Hepatic stellate cell (primary cell): ENCODE results near the gene CYP27B1.

Experiments used
- DNase-seq: peaks from one replicate; pipeline ENCODE4 v3.0.0; 2011; ENCODE audit warnings: low spot score

Gene CYP27B1

DNA sequence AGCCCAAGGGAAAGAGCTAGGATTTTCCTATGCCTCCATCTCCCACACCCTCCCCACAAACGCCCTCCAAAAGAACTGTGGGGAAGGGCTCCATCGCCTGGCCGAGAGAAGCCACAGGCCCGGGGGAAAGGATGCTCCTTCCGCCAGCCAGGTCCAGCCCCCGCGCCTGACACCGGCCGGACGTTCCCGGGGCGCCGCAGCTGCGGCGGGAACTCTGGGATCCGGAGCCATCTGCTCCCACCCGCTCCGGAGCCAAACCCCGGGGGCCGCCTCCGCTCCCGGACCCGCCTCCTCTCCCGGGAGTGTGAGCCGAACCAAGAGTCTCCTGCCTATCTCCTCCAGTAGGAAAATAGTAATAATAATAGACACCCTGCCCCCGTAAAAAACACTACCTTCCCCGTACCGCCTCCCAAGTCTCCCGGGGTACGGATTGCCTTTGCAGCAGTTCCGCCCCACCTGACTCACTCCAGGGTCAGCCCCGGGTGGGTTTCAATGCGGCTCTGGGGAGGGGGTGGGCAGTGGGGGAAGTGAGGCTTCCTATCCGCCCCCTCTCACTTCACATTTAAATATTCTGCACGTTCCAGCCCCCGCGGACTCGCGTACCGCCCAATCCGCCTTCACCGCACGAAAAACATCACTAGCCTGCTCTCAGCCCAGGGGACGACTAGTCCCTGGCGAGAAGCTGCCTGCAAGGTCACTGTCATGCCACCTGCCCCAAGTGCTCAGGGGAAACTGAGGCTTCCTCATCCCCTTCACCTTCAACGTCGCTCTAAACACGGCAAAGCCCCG is 30.7 kb downstream of the CYP27B1 start:
- DNase-seq: peak; percentile 74

DNA sequence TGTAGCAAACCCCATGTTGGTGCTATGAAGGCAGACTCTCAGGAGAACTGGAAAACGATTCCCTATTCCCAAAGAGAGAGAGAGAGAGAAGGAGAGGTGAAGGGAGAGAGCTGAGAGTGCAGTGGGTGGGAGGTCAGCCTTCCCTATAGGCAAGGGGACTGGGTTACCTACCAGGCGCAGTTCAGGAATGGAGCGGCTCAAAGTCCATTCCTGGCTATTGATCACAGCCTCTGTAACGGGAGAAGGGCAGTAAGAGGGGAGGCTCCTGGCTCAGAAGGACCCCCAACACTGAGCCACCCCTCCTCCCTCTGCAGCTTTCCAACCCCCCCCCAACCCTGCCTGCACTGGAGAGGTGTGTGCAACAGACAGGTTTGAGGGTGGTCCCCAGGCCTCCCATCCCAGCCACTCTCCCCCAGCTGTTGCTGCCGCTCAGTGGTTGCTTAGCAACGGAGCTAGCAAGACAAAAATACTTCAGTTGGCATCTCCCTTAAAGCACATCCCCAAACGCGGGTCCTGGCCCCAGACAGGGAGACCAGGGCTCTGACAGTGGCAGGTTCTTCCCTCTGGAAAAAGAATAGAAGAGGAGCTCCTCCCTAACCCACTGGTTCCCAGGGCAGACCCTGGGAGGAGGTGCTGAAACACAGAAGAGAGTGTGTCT is 31.6 kb downstream of the CYP27B1 start:
- DNase-seq: peak; percentile 53

DNA sequence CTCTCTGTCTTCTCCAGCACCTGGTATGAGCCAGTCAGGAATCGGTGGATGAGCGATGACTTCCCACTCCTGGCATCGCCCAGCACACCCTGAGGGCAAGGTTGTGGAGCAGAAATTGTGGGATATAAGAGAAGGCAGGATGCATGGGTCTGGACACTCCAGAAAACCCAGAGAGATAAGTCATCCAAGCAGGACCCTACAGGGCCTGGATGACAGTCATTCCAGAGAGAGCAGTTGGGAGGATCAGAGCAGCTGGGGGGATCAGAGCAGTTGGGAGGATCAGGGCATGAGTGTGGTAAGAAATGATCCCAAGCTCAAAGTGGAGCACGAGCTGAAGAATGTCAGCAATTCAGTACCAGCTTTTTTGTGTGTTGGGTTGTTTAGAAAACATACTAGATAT is 32.3 kb downstream of the CYP27B1 start:
- peak; percentile 55 for DNase-seq

DNA sequence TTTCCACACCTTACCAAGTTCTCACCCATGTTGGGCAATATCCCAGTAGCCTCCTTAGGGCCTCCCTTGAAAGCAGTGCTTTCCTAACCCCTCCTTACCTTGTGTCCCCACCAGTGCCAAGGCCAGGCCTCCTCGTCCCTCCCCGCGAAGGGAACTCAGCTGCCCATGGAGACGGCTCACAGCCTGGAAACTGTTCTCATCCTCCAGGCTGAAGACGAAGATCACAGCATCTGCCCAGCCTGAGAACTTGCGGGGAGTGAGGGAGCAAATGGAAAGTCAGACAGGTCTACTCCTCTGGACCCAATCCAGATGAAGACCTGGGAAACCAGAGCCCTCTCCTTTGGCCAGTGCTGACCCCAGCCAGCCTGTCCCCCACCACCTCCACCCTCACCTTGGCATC is 33.0 kb downstream of the CYP27B1 start:
- no peak for DNase-seq

DNA sequence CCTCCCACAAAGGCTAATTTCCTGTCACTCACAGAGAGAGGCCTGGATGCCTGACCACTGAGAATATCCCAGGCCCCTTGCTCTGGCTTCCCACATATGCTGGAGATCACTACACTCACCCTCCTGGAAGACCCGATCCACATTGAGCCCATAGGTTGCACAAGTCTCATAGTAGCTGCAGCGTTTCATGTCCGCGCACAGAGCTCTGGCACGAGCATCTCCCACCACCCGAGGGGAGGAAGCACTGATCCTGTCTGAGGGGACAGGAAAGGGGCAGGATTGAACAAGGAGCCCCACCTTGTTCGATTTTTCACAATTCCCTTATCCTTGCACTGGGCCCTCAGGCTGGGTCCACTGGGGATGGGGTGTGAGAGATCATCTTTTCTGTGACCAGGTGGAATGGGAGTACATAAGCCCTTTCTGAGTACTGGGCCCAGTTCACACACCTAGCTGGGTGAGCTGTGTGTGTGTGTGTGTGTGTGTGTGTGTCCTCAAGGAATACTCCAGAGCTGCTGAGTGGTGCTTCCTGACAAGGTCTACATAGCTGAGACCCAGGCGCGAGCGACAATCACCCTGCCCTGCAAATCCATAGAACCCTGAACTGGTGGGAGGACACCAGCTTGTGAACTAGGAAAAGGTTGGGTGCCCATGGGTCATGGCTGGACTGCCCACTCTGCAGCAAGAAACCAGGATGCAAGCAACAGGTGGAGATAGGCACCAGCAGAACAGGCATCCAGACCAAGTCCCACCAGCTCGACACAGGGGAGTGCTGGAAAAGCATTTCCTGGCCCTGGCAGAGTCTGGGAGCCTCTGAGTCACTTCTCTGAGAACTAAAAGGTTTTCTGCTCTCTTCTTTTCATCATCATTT is 33.9 kb downstream of the CYP27B1 start:
- no peak for DNase-seq

DNA sequence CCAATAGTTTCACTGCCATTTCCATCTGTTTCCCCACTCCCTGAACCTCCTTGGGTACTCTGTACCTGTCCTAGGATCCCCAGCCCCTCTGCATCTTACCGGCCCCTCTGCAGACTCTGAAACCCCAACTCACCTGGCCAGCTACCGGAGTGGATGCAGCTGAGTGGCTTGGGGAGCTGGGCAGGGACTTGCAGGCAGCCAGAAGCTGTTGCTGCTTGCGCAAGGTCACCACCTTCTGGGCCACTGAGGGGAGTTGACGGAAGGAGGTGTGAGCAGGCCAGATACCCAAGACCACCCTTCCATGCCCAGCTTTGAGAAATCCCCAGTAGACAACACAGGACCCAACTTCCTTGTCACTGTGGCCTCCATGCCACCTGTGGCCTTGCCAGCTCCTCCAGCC is 34.6 kb downstream of the CYP27B1 start:
- no peak for DNase-seq

DNA sequence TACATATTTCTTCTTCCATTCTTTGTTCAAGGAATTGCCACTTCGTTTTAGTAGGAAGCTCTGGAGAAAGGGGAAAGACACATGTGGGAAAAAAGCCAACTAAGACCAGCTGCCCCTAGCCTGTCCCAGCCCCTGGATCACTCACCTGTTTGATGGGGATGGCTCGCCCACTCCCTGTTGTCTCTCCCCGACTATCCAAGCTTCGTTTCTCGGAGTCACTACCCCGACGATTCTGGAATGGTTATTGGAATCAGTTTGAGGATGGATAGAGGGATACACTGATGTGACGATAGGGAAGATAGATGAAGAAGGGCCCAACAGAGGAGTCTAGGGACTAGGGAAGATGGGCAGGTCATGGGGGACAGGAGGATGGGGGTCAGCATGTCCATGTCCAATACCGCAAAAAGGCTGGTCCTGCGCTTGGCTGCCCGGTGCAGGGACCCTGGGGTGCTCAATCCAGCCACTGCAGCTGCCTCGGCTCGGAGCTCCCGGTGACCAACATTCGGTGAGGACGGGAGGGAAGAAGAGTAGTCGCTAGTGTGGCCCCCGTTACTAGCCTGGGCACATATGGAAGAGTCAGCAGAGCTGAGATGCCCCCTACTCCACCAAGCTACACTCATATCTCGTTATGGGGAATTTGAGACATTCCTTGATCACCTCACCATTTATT is 35.3 kb downstream of the CYP27B1 start:
- no peak for DNase-seq

DNA sequence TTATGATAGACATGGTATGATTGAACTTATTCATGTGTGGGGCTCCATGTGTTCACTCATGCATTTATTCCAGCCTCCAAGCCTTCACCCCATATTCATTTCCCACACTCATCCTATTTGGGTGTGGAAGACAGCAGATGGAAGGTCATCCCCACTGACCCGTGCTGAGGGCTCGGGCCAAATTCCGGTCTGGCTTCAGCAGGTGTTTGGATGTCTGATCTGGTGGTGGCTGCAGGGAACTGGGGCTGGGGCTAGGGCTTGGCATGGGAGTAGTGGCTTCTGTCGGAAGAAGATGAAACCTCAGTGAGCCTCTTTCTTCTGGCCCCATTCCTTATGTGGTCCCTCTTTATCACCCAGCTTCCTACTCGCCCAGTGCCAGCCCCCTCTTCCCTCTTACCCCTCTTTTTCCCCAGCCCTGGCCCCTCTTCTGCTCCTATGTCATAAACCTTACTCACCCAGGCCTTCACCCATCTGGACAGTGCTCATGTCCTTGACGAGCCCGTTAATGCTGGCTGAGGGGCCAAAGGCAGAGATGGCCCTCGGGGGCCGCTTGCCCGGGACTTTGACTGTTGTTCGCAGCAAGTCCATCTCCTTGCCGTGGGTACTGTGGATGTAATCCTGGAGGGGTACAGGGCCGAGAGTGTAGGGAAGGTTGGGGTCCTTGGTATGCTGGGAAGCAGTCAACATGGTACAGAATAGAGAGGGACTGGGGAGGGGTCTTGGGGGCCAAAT is 36.4 kb downstream of the CYP27B1 start:
- no peak for DNase-seq

DNA sequence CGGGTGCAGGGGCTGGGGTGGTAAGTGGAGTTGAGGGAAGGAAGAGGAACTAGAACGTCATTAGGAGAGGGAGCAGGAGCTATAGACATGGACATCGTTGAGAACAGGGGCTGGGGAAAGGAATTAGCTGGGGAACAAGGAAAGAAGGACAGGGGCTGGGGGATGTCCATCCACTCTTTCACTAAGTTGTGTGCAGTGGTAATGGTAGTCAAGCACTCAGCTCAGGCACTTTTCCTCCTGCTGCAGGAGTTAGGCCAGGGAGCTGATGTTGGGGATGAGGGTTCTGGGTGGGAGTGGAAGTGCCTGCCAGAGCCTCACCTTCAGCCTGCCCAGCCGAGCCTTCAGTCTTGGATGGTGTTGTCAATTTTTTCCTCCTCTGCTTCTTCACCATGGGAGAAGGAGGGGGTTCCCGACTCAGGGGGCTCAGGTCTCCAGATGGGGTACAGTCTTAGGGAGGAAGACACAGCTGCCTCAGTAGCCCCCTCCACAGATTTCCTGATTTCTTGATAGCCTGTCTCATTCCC is 37.5 kb downstream of the CYP27B1 start:
- no peak for DNase-seq

DNA sequence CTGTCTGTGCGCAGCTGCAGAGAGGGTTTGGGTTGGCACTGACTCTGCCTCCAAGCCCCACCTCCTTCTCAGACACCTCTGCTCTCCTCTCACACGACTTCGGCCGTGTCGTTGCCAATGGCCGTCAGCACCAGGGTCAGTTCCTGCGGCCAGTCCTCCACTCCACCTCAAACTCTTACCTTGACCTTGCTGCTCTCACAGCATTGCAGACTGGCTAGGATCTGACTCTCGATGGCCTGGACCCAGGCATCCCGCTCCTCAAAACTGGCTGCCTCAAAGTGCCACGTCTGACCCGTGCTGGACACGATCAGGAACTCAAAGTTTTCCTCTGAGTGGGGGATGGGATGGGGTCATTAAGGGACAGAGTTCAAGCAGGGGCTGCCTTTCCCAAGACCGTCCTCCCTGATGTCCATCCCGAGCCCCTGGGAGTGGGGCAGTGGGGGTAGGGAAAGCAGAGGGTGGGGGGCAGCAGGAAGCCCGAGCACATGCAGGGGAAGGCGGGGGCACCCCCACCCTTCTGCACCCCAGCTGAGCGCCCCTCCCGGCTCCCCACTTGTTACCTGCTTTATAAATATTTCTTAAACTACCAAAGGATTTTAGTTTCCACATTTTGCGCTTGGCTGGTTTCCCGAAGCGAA is 39.0 kb downstream of the CYP27B1 start:
- DNase-seq: no peak

DNA sequence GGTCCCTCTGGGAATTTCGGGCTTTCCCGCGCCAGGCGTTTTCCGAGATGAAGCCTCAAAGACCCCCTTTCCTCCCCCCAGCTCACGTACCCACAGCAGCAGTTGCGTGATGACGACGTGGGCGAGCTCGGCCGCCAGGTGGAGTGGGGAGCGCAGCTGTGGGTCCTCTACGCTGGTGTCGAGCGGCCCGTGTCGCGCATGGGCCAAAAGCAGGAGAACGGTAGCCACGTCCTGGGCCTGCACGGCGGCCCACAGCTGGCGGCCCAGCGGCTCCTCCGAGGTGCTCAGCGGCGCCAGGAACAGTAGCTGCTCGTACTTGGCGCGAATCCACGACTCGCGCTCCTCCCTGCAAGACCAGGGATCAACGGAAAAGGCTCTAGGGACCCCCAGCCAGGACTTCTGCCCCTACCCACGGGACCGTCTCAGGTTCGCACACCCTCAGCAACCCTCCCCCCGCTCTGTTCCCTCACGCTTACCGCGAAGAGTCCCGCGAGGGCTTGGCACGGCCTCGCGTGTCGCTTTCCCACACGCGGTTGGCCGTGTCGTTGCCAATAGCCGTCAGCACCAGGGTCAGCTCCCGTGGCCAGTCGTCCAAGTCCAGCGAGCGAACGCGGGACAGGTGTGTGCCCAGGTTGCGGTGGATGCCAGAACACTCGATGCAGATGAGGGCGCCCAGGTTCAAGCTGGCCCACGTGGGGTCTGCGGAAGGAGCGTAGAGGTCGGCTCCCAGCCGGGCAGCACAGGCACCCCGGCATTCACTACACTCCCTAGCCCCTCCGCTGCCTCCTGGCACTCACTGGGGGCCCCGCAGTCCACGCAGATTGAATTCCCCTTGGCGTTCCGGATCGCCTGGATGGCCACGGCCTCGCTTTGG is 39.8 kb downstream of the CYP27B1 start:
- DNase-seq: no peak

DNA sequence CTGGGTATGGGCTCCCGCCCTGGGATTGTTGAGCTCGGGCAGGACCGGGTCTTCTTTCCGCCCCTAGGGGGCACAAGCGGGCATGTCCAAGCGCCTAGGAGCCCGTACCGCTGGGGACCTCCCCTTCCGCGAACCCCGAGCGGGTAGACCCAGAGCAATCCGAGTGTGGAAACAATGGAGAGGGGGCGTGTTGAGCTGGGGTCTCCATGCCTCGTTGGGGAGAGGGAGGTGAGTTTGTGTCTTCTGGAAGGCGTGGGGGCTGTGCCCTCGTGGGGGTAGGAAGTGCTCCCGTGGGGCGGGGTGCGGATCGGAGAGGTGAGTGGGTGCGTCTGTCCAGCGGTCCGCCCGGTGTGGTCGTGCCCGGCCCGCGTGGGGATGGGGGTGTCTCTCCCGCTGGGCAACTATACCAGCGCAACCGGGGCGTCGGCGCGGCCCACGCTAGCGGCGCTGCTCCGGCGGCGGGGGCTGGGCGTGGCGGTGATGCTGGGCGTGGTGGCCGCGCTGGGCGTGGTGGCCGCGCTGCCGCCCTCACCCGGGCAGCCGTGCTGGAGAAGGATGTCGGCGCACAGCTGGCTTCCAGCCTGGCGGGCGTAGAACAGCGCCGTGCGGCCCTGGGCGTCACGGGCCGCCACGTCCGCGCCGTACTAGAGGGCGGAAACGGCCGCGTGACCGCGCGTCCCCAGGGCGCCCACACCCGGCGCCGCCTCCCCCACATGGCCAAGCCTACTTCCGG is 40.6 kb downstream of the CYP27B1 start:
- DNase-seq: peak; percentile 97

DNA sequence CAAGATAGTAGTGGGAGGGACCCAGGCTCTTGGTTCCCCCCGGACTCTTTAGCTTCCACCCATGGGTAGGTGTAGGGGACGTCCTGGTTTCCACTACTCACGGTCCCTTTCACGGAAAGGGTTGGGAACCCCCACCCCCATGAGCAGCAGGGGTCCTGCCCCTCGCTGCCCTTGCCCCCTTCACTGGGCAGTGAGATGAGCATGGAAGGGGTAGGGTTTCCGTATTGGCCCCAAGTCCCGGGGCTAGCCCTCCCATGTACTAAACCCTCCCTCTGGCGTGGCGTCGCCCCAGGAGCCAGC is 41.1 kb downstream of the CYP27B1 start:
- DNase-seq: no peak

DNA sequence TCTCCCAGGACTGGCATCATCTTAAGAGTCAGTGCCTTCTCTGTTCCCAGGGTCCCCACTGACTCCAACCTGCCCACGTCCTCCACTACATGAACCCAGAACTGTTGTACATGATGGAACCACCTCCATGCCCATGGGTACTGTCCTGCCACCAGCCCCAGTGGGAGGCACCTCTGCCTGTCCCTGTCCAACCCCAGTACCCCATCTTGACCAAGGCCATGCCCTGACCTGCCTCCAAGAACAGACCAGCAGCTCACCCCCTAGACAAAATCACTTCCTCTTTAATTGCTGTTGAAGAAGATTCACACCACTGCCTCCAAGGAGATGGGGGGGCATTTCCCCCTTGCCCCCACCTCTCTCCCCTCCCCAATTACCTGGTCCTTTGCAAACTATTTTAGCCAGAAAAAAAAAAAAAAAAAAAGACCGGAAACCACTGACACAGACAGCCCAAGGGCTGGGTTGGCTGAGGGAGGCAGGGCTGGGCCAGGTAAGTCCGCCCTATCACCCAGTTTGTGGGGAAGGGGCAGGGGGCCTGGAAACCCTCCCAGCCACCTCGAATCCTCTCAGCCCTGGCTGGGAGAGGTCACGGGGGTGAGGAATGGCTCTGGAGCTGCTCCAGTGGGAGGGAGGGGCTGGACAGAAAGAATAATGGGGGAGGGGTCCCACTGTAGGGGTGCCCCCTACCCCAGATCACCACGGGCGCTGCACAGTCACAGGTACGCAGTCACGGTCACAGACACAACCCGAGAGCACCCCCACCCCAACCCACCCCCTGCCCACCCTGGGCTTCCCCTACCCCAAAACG is 41.7 kb downstream of the CYP27B1 start:
- DNase-seq: no peak

DNA sequence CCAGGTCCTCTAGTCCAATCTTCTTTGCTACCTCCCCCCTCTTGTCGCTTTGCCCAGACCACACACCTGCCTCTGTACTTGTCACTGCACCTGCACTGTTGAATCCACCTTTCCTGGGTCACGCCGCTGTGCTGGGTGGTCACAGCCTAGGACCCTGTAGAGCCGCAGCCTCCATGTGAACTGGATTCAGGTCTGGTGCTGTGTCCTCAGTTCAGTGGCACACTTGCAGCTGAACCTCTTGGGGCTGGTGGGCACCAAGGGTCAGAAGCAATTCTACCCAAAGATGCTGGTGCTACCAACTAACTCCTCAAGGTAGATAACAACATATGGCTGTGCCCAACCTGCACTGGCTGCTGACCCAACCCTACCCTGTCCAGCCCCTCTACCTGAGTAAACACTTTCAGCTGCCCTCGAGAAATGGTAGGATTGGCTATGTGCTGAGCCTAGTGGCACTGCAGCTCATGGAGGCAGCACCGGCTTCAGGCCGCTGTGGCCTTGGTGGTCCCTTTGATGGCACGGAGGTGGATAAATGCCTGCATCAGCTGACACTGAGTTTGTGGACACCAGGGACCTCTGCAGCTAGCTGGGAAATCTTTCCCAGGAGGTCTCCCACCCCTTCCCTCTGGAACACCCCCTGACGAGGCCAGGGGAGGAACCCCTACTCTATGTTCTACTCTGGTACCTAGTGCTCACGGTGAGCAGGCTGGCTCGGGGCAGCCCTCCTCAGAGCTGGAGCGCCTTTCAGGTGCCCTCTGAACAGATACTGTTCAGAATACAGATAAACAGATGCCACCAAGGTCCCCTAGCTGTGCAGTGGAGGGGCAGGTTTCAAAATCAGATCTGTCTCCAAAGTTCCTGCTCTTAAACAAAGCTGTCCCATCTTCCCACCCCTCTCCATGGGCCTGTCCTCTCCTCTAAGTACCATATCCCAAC is 42.6 kb downstream of the CYP27B1 start:
- no peak for DNase-seq

DNA sequence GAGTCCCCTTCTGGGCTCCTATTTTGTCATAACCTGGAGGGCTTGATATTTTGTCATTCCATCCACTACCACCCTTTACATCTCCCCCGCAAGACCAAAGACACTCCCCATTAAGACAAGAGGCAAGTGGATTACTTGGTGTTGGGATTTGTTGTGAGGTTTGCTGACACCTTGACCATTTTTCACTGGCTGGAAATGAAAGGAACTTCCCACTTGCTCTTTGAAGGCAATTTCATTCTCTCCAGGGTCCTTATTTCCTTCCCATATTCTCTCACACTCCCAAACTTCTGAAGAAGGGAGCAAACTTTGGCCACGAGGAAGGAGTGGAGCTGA is 43.3 kb downstream of the CYP27B1 start:
- DNase-seq: no peak
